DMS153 (cell line): ENCODE data around the gene DDX56.

Experiments used
- DNase-seq: peaks from one replicate; lab custom pipeline; 2025; lab: John Stamatoyannopoulos, UW

Gene DDX56

GRCh38 chr7:44595934-44596635, 22.4 kb upstream of the DDX56 start:
- no peak for DNase-seq

- no peak for DNase-seq
Observed at GRCh38 chr7:44590910-44591309, 17.2 kb upstream of the DDX56 start.

GRCh38 chr7:44587843-44588711, 14.4 kb upstream of the DDX56 start:
- DNase-seq: peak; percentile 28

GRCh38 chr7:44583146-44583865, 9.6 kb upstream of the DDX56 start:
- no peak for DNase-seq

- peak; percentile 99 for DNase-seq
Observed at GRCh38 chr7:44581879-44582603, 8.3 kb upstream of the DDX56 start, which contains the start of gene TMED4. TSS of gene TMED4 (minus strand) at chr7:44582231. CDS start at chr7:44582206, 25 bp downstream.

- no peak for DNase-seq
Observed at GRCh38 chr7:44580945-44581878, 7.5 kb upstream of the DDX56 start.

GRCh38 chr7:44576228-44576627, 2.5 kb upstream of the DDX56 start:
- DNase-seq: no peak

- DNase-seq: no peak
Observed at GRCh38 chr7:44575054-44575453, 1.3 kb upstream of the DDX56 start.

- DNase-seq: no peak
Observed at GRCh38 chr7:44574287-44574872, 672 bp upstream of the DDX56 start.

GRCh38 chr7:44572771-44573170, 937 bp downstream of the DDX56 start:
- no peak for DNase-seq

GRCh38 chr7:44569959-44570358, 3.7 kb downstream of the DDX56 start:
- DNase-seq: no peak

- no peak for DNase-seq
Observed at GRCh38 chr7:44568771-44569560, 4.7 kb downstream of the DDX56 start.

- no peak for DNase-seq
Observed at GRCh38 chr7:44567884-44568283, 5.8 kb downstream of the DDX56 start.

- DNase-seq: no peak
Observed at GRCh38 chr7:44566680-44567079, 7.0 kb downstream of the DDX56 start.

GRCh38 chr7:44565795-44566559, 7.7 kb downstream of the DDX56 start:
- no peak for DNase-seq

GRCh38 chr7:44565097-44565794, 8.5 kb downstream of the DDX56 start:
- DNase-seq: peak; percentile 42

GRCh38 chr7:44564606-44565005, 9.1 kb downstream of the DDX56 start:
- DNase-seq: no peak

GRCh38 chr7:44563171-44563679, 10.5 kb downstream of the DDX56 start:
- no peak for DNase-seq
